G401.6 (cell line): ENCODE results near the gene HCN3.

ENCODE experiments used
- FAIRE-seq: peaks from 2 replicates; lab custom pipeline; 2012; peaks lifted over from hg19 to GRCh38; lab: Jason Lieb, UNC

Gene HCN3

DNA sequence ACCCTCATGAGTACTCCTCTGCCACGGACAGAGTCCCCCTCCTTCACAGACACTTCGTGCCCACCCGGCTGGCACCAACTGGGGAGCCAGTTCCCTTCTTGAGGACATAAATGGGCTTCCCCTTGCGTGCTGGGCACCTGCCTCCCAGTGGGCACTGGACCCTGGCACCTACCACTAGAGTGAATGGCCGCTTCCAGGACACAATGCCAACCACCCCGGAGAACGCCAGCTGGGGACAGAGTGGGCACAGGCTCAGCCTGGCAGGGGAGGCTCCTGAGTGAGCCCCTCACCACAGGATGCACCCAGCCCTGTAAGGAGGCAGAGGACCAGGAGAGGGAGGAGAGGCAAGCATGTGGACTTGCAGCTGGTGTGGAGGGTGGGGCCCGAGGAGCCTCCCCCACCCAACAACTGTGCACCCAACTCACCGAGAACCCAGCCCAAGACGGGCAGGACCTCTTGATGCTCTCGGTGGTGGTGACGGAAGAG lies 23.0 kb upstream of the HCN3 start:
- no peak for FAIRE-seq

DNA sequence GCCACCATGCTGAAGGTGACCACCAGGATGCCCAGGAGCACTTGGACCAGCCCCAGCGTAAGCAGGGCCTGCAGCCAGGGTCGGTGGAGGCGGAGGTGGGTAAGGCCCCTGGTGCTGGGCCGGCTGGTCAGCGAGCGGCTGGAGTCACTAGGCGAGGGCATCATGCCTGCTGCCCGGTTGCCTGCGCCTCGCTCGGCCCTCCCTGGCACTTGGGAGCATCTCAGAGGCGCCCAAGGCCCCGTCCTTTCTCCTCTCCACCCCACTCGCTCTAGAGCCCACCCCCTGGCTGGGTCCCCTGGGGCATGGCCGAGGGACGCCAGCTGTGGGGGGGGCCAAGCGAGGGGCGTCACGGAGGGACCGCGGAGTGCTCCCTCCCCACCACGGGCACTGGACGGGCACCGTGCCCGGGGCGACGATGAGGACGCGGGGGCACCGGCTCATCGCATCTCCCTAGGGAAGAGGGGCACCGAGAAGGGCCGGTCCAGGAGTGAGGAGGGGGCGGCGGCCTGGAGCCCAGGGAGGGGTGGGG lies 22.5 kb upstream of the HCN3 start:
- no peak for FAIRE-seq

DNA sequence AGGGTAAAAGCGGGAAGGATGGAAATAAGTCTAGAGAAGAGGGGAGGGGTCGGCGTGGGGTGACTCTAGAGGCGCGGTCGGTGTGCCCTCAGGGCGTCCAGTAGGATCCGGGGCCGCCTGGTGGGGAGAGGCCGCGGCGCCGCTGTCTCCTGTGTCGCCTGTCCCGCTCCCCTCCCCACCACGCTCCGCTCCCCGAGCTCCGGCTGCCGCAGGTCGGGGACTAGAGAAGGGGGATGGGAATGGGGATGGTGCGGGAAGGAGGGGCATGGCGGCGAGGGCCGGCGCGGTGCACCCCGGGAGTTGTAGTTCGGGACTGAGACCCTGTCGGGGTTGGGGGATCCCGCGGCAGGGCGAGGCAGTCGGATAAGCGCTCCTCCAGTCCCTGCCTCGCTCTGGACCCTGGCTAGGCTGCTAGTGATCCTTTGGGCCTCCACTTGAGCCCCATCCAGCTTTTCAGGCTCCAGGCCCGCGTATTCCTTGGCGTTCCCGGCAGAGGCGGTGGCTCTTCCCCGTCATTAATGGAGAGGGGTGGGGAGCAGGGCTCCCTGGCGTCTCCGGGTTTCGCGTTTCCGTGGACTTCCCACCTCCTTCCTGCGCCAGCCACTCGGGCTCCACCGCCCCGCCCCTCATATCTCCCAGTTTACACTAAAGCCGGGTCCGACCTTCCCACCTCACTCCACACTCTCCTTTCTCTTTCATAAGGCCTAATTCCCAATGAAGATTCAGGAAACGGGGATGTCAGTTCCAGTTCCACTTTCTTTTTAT lies 21.8 kb upstream of the HCN3 start, which contains the start of gene ENTREP3:
Gene ENTREP3 (minus strand): TSS at position 241 of the 765 bp plus-strand sequence. CDS start 606 bp downstream, outside the sequence.
- peak; percentile 90 for FAIRE-seq

DNA sequence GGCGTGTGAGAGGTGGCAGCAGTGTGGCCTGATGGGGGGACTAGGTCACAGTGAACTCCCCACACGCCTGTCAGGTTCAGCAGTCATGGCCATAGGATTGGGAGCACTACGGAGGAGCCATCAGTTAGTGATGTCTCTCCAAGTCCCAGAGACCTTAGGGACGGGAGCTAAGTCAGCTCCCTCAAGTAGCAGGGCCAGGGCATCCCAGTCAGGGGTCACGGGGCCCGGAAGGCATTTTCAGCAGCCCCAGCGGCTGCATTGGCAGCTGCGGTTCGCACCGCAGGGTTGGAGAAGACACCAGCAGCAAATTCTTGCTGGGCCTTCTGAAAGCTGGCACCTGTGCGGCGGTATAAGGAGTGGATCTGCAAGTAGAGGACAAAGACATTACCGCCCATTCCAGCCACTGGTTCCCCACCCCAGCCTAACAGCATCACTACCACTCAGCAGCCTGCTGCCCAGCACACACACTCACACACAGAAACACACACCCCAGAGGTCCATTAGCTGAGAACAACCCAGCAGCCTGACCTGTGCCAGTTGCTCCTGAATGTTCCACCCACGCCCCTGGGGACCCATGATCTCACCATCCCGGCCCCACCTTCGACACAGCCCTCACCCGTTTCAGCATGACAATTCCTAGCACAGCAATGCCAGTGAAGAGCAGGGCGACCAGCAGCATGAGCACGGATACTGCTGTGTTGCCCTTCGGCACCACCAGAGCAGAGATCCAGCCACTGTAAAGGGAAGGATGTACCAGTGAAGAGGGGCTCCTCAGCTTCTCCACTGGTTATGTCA lies 21.0 kb upstream of the HCN3 start:
- FAIRE-seq: no peak

DNA sequence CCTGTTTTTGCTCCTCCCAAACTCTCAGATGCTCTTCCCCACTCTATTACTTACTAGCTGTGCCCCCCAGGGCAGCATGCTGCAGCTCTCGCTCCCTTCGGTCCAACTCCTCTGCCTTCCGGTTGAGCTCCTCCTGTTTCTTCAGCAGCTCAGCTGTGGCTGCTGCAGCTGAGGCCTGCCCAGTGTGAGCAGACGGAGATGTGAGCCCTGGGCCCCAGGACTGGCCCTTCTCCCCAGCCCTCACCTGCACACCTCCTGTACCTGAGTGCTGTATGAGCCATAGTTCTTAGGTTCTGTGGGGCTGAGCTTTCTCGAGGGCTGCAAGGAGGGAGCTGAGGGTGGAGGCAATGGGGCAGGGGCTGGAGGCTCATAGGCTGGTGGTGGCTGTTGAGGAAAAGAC lies 17.0 kb upstream of the HCN3 start:
- no peak for FAIRE-seq

DNA sequence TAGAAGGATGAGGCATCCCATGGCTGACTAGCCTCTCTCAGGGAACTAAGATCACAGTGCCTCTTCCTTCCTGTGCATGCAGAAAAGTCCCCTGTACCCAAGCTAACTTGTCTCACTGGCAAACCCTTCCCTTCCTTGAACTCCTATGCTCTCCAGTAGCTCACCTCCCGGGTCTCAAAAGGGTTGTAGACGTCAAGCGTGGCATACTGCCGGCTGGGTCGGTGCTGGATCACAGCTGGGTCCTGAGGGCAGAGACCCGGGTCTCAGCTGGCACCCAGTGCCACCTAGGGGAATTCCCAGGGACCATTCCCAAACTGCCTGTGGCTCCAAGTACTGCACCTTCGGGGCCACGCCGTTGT lies 15.8 kb upstream of the HCN3 start:
- no peak for FAIRE-seq

DNA sequence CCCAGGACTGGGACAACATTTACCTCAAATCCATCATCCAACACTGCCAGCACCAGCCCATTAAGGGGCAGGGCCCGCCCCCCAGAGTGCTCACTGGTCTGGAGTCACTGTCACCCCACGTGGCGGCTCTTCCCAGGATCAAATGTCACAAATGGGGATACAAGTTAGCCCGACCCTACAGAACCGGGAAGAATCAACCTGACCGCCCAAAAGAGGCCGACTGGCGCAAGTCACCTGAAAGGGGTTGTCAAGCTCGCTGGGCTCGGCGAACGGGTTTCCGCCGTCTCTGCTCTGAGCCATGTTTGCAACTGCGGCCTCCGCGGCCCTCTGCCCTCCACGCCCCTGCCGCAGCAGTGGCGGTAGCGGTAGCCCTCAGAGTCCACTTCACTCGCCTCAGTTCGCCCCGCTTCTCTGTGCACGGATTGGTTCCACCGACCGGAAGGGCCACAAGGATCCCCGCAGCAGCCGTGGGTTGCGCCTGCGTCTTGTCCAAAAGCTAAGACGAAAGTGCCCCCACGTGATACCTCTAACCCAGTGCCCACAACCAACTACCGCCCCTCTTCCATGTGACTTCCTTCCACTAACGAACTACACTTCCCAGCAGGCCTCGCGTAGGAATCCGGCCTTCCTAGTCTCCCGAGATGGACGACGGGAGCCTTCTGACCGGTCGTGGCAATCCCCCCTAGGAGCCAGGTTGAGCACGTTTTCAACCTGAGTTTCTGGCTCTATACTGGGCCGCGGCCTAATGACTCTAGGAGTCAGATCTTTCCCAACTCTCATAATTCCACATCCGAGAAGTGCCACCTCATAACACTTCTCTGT lies 15.2 kb upstream of the HCN3 start, which contains the start of gene SCAMP3:
Gene SCAMP3 (minus strand): TSS at position 509 of the 822 bp plus-strand sequence. CDS start 209 bp downstream, at position 300.
- peak; percentile 97 for FAIRE-seq

DNA sequence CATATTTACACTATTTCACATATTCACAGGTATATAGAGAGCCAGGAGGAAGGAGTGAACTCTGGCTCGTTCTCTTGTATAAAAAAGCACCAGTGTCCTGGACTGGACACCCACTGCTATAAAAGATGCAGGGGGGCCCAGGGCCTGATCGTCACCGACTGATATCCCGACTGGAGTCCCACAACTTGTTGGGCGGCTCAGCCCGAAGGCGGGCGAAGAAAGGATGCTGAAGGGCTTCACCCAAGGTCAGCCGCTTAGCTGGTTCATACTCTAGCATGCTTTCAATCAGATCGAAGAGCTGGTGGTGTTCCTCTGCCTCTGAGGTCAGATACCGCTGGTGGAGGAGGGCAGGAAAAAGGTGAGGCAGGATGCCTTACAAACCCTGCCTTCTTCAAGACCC lies 14.2 kb upstream of the HCN3 start:
- no peak for FAIRE-seq

DNA sequence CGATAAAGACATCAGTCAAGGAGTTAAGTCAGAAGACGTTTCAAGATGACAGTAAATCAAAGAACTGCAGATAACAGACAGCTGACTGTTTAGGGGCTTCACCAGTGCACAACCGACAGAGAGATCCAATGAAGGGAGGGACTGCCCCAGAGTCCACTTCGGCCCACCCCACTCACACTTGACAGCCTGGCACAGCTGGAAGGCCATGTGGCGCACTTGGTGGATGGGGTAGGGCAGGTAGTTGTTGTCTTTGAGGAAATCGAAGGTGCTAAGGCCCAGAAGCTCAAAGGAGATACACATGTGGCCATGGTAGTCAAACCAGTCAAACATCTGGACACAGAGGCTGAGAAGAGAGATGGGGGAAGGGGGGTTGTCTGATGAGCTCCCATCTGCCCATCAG lies 10.7 kb upstream of the HCN3 start:
- FAIRE-seq: no peak

DNA sequence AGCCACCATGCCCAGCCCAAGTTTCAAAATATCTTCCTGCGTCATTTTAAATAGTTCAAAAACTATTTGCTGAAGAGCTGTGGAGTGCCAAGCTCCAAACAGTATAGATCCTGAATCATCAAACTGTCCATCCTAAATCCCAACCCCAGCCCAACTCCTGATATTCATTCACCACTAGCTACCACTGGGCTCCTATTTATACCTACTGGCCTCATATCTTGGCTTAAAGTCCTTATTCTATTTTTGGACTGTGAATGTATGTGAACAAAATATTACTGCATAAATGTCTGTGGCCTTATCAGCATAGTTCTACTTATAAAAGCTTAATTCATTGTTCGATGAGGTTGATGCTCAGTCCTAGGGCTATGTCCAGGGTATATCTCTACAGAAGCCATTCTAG lies 9.9 kb upstream of the HCN3 start:
- FAIRE-seq: no peak

DNA sequence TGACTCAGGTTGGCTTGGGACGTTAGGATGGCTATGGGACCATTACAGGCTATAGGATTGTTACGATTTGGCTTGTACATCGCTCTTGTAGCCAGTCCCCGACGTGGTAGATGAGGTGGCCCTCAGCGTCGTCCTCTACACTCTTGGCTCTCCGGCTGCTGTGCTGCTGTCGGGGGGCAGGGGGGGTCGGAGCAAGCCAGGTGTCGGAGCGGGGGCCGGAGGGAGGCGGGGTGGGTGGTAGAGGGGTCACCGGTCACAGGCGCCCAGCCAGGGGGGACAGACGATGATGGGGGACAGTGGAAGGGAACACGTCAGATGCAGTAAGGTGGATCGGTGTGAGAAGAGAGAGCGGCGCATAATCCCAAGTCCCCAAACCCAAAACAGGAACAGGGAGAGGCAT lies 8.6 kb upstream of the HCN3 start:
- no peak for FAIRE-seq

DNA sequence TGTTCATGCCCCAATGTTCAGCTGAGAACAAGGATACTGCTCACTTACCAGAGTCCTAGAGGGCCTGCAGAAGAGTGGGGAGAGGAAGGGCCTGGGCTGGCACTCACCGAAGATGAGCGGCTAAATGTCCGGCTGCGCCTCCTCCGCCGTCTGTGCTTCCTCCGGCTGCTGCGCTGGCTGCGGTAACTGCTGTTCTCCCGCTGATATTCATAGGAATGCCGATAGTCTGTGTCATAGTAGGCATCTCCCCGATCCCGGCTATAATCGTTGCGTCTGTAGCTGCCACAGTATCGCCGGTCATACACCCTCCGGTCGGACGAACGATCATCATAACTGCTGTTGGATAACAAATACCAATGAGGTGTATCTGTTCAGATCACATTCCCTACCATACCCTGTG lies 7.9 kb upstream of the HCN3 start:
- FAIRE-seq: no peak

DNA sequence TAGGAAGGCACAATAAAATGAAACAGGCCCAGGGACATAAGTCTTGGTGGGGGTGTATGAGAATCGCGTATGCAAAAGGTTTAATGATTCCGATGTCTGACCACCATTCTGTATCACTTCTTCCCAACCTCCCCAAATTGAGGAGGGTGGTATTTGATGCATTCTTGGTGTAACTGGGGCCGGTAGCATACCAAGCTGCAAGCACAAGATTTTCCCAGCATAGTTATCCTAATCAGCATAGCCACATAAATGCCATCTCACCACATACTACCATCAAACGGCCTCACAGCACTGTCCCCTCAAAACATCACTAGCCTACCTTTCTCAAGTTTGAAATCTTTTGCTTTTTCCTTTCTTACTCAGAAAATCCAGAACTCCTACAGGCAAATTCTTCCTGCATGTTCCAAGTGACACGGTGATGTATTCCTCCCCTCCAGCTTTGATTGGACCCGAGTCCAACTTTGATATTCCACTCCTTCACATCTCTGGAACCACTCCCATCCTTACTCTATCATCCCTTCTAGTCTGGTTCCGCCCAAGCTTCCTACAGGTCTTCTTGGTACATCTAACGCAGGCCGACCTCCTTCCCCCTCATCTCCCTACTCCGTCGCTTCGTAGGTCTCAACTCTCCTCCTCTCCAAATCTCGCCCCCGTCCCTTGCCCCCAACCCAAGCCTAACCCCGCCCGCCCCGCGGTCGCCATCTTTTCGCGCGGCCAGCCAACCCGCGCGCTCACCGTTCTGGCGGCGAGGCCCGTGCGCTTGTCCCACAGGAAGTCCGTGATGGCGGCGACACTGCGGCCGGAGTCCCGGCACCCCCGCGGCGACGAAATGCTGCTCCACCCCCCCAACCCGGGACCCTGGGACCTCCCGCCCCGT lies 4.6 kb upstream of the HCN3 start:
- FAIRE-seq: no peak

DNA sequence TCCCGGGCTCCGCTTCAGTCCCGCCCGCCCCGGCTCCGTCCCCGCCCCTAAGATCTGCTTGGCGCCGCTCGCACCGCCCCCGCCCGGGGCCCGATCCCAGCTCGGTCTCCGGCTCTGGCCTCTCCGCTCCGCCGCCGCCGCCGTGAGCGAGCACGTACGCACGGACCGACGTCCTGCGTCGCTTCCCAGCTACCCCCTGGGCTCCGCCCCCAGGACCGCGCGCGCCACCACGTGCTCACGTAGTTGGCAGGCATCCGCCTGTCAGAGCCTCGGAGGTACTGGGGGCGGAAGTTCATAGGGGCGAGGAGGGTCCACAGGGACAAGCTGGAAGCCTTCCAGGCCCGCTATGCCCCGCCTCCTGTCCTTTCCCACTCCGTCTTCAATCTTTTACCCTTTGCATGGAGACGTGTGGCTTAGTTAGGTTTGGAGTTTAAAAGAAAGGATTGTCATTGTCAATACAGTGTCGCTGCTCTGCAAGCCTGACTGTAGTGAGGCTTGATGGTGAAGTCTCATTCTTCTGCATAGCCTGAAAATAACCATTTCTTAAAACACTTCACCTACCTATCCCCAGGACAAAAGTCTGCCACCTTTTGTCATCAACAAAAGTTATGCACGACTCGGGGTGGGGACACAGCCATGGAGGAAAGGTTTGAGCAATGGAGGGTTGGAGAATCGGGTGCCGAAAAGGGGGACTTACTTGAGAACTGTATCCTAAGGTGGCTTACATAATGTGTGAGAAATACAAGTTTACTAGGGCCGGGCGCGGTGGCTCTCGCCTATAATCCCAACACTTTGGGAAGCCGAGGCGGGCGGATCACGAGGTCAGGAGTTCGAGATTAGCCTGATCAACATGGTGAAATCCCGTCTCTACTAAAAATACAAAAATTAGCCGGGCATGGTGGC lies 3.7 kb upstream of the HCN3 start, which contains the start of gene CLK2:
Gene CLK2 (minus strand): TSS at position 162 of the 903 bp plus-strand sequence. CDS start 2,527 bp downstream, outside the sequence.
- FAIRE-seq: peak; percentile 93

DNA sequence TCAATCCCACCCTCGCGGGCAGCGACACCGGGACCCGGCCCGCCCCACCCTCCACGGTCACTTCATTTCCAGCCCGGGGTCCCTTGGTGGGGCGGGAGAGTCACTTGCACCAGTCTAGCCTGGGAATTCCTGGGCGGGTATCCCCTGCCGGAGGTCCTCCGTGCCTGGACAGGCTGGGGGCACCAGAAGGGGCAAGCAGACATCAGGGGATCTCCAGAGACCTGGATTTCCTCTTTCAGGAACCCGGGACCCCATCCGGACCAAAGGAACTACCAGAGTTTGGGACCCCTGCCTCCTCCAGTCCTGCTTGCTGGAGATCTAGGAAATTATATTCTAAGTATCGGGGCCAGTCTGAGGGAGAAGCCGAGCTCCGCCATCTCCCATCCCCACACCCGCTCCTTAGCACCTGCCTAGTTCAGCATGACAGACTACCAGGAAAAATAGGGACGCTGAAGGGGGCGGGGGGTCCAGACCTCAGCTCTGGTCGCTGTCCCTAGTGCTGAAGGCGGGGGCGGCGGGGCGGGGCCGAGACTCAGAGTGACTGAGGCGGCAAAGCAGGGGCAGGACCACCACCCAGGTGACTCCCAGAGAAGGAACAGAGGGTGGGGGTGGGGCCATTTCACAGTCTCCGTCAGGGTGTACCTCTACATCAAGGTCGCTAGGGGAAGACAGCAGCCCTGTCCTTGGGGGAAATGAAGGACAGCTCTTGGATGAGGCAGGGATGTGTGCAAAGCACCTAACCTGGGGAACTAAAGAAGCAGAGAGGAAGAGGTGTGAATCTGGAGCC lies 832 bp downstream of the HCN3 start:
- FAIRE-seq: no peak

DNA sequence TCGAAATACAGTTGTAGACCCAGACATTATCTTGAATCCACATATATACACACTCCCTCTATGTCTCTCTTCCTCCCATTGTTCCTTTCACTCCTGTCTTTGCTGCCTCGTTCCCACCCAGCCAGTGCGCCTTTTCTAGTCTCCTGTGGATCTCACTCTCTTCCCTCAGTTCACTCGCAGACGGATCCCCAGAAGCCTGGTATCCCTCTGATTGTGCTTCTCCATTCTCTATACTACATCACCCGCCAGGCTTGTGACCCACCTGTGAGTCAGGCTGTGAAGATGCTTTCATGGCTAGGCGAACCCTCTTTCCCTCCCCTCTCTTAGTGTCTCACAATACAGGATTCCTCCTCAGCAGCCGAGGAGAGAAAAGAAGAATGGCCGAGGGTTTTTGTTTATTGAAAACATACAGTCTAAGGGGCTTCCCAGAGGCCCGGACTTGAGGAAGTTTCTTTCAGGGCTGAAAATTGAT lies 1.5 kb downstream of the HCN3 start:
- no peak for FAIRE-seq

DNA sequence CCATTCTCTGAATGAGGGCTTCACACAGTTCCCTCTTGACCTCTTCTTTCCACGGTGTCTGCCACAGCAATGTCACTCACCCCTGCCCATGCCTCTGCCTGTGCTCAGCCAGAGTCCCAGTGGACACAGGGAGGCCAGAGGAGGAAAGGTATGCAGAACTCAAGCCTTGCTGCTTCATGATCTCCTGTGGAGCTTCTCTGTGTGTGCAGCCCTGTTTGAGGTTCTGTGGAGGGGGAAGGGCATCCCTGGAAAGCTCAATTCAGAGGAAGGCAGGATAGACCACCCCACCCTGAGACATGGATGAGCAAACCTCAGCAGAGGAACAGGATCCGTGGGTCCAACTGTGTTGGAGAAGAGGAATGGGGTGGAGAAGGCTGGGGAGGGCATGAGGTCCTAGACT lies 2.0 kb downstream of the HCN3 start:
- FAIRE-seq: no peak

DNA sequence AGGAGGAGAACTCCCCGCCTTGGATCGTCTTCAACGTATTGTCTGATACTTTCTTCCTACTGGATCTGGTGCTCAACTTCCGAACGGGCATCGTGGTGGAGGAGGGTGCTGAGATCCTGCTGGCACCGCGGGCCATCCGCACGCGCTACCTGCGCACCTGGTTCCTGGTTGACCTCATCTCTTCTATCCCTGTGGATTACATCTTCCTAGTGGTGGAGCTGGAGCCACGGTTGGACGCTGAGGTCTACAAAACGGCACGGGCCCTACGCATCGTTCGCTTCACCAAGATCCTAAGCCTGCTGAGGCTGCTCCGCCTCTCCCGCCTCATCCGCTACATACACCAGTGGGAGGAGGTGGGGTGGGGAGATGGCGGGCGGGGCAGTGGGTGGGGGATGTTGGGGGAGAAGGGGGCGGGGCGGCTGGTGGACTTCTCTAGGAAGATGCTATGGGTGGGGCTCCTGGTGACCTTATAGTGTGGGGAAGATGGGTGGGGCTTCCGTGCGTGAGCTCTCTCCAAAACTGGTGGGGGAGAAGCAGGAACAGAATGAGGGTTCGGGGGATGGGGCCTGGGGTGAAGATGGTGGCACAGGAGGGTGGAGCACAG lies 5.3 kb downstream of the HCN3 start:
- no peak for FAIRE-seq

DNA sequence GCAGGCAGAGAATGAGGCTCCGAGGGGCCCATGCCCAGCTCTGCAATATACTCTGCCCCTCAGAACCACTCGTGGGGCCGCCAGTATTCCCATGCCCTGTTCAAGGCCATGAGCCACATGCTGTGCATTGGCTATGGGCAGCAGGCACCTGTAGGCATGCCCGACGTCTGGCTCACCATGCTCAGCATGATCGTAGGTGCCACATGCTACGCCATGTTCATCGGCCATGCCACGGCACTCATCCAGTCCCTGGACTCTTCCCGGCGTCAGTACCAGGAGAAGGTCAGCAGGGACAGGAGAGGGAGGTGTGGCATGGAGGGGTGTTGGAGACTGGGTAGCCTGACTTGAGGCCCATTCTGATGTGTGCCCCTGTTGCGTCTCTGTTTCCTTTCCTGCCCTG lies 7.2 kb downstream of the HCN3 start:
- no peak for FAIRE-seq
